GM12873 (cell line): ENCODE results near the gene GPR22.

Experiments used
- TF ChIP-seq, protein P1 (sequence below): IDR thresholded peaks from 2 replicates; pipeline ENCODE4 v1.5.1; 2012; ENCODE audit warnings: low read depth, mild to moderate bottlenecking, moderate library complexity, low read length, control low read depth; ENCODE audit not compliant: insufficient read depth; ENCODE audit errors: missing control alignments

GPR22 gene

DNA sequence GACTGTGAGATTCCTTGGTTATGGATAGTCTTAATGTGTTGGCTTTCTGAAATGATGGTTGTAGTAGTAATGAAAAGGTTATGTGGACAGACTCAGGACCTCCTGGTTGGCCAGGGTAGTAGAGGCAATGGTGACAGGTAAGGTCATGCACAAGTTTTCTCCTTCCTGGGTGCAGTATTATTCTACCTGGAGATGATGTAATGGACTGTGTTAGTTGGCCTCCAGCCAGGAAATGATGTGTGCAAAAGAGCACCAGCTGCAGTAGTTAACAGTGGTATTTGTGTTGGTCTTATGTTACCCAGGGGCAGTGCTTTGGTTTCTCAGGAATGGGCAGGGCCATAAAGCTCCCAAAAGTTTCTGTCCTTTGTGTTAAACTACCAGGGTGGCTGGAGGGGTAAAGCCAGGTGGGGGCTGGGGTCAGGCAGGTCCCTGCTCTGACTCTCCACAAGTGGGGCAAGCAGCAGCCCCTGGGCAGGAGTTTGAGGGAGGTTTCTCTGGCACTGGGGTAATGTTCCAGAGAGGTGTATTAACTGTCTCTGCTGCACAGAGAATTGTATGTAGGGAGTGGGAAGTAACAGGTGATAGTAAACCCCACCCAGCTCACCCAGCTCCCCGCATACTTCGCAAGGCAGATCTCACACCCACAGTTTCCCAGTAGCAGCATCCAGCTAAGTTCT is 36.3 kb downstream of the GPR22 start:
- TF ChIP-seq, protein P1, sequence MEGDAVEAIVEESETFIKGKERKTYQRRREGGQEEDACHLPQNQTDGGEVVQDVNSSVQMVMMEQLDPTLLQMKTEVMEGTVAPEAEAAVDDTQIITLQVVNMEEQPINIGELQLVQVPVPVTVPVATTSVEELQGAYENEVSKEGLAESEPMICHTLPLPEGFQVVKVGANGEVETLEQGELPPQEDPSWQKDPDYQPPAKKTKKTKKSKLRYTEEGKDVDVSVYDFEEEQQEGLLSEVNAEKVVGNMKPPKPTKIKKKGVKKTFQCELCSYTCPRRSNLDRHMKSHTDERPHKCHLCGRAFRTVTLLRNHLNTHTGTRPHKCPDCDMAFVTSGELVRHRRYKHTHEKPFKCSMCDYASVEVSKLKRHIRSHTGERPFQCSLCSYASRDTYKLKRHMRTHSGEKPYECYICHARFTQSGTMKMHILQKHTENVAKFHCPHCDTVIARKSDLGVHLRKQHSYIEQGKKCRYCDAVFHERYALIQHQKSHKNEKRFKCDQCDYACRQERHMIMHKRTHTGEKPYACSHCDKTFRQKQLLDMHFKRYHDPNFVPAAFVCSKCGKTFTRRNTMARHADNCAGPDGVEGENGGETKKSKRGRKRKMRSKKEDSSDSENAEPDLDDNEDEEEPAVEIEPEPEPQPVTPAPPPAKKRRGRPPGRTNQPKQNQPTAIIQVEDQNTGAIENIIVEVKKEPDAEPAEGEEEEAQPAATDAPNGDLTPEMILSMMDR, result no peak

DNA sequence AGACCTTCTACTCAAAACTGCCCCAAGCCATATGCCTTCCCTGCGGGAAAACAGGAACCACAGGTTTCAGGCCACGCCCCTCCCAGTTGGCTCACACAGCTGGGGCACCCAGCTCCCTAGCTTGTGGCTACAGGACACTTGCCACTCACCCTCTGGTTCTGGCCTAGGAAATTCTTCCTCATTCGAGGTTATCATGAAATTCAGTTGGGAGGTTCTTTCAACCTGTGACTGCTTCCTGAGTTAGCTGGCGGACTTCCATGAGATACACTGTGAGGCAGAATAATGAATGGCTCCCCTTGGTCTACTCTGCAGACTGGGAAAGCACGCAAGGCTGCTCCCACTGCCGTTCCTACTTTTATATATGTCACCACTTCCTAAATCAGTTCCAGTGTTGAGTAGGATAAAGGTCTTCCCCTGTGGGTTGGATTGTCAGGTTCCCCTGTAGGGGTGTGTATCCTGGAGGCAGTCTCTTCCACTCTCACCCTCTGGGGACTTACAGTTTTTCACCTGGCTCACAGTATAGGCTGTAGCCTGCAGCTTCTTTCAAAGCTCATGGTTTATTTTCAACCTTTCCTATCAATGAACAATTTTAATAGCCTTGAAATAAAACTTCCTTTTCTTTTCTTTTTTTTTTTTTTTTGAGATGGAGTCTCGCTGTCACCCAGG is 37.0 kb downstream of the GPR22 start:
- TF ChIP-seq, protein P1, result no peak
